Heart right ventricle (tissue), 16 donors: ENCODE measurements around the gene MTSS2. TPM values are rescaled to one million over a fixed set of nuclear protein-coding genes. Genes with fewer than 3 reads are reported as not detected.

Experiments used
- ATAC-seq, 8 donors: fragments of 200-7000 bp; cut with Tn5 transposase; one replicate each; pipeline ENCODE4 v1.9.1; 2020; ENCODE audit warnings: mild to moderate bottlenecking in 8 of 8, moderate library complexity in 8 of 8, moderate number of reproducible peaks in 1 of 8
- DNase-seq, 2 donors: peaks; one replicate each; pipeline ENCODE4 v3.0.0-alpha.2; 2020
- H3K27ac ChIP-seq, 10 donors: fragments of 200-600 bp; sonication (generic) in 2 of 10; one replicate each; pipeline versions ENCODE4 v1.5.0 to v1.8.0; 2020 to 2022; ENCODE audit warnings: mild to moderate bottlenecking in 3 of 10
- H3K27me3 ChIP-seq, 7 donors: fragments of 200-600 bp; one replicate each; pipeline ENCODE4 v1.8.0; 2021 to 2022; ENCODE audit warnings: mild to moderate bottlenecking in 2 of 7
- H3K36me3 ChIP-seq, 9 donors: fragments of 200-600 bp; sonication (generic) in 1 of 9; one replicate each; pipeline versions ENCODE4 v1.5.0 to v1.8.0; 2020 to 2022; ENCODE audit warnings: mild to moderate bottlenecking in 2 of 9
- H3K4me1 ChIP-seq, 9 donors: fragments of 200-600 bp; sonication (generic) in 1 of 9; one replicate each; pipeline versions ENCODE4 v1.5.0 to v1.8.0; 2020 to 2022; ENCODE audit warnings: mild to moderate bottlenecking in 4 of 9
- H3K4me3 ChIP-seq, 10 donors: fragments of 200-600 bp; sonication (generic) in 2 of 10; one replicate each; pipeline versions ENCODE4 v1.5.0 to v1.8.0; 2020 to 2022; ENCODE audit warnings: mild to moderate bottlenecking in 7 of 10, moderate library complexity in 2 of 10
- H3K9me3 ChIP-seq, 11 donors: fragments of 200-600 bp in 10 of 11; sonication (generic) in 2 of 11; one replicate each; pipeline versions ENCODE4 v1.5.0 to v1.8.0; 2013 to 2022; ENCODE audit warnings: mild to moderate bottlenecking in 2 of 11, control low read depth in 1 of 11, moderate library complexity in 1 of 11
- WGBS, 2 donors: extraction: QIAGEN DNeasy Blood & Tissue Kit; methylation state at CpG; one replicate each; pipeline ENCODE4 v1.1.7; 2013; ENCODE audit warnings: inconsistent platforms in 1 of 2; 5-methylcytosine and 5-hydroxymethylcytosine counted together
- intact Hi-C, 10 donors: fragments of 100-400 bp; cut with DNase I; formaldehyde crosslinking; loops; one replicate each; pipeline versions ENCODE4 v1.11.1 to v1.14.2; 2022
- polyA plus RNA-seq, 2 donors: library from polyadenylated mRNA; stranded (reverse); fragments of 200-250 nt; gene quantifications; one replicate each; pipeline ENCODE4 v1.2.3, GENCODE V29; 2013
- total RNA-seq, 10 donors: library from RNA; stranded (reverse); fragmentation: NEBNext Ultra II Directional in 3 of 10; extraction: Animal tissue kit (Norgen Biotek cat#: 25700) in 3 of 10; gene quantifications; one replicate each; pipeline versions ENCODE4 v1.2.1 to v1.2.4, GENCODE V29; 2021 to 2023
- TF ChIP-seq, protein P1 (sequence below), 9 donors: fragments of 200-600 bp; sonication (generic) in 2 of 9; IDR thresholded peaks; one replicate each; pipeline versions ENCODE4 v1.5.0 to v1.8.0; 2021 to 2022; ENCODE audit warnings: antibody characterized with exemption in 9 of 9, mild to moderate bottlenecking in 5 of 9, moderate library complexity in 1 of 9
- donor health status: Arrhythmogenic right ventricular cardiomyopathy.
- donor health status: ischemic (EF 13 %, LVEDD 7.1; RV severe dilation, severe dysfunction).
- donor health status: healthy with polysubstance abuse.
- donor health status: DM: no; HTN: yes; CAD: no.
- donor health status: DM: no; HTN: no; CAD: no.
- donor health status: ischemic (EF 25% LVEDD 6.9; RV normal size, moderate dysfunction).
- donor health status: ischemic (EF 25% LVEDD 5.7; RV mildly dilated, moderate dysfunction).
- donor health status: healthy.
- donor health status: DM: yes; HTN: yes; CAD: no.
- donor health status: Ischemic cardiomyopathy.
- donor health status: ischemic (EF 35%, LVEDD 5.7; RV mildly dilated, moderate dysfunction).
- donor health status: nonischemic (EF 11% LVEDD 7.7; RV severe dilation, severe dysfunction).
- donor health status: DM: yes; HTN: yes; CAD: no.
- donor health status: PGD.
- donor health status: ischemic (EF 29% LVEDD 5.4; RV normal size, mild dysfunction).
- donor health status: nonischemic (EF 23%, LVEDD 6.1; RV moderate dilation, normal function).

MTSS2 gene
- total and polyA plus RNA-seq, 12 donors, result 39.0 to 121 (median 58.9) TPM

DNA sequence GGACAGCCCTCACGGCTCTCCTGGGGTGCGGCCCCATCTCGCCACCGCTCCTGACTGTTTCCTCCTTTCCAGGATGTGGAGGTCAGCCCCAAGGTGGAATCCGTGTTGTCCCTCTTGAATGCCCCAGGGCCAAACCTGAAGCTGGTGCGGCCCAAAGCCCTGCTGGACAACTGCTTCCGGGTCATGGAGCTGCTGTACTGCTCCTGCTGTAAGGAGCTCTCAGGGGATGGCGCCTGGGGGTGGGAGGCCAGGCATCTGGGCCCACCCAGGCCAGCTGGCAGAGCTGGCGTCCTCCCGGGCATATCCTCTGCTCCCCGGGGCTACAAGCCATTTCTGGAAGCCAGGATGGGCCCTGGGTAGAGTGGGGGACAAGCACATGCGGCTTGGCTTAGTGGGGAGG, 26.3 kb downstream of the MTSS2 start:
- ATAC-seq (no peak), DNase-seq (no peak)
- intact Hi-C loops, result loop anchor here in 8 of 10 donors (5.0 to 10.0 kb wide), 8 partner anchors 85 to 495 kb away; no protein-coding TSS in a partner anchor
- H3K27ac ChIP-seq, result no peak overlapping the region
- H3K4me1 ChIP-seq, result peaks cover 0 to 22% (median 9%) of the 10 kb centered on the region in 9 donors
- no peaks in the 10 kb centered on the region for H3K9me3 ChIP-seq
- TF ChIP-seq, protein P1, sequence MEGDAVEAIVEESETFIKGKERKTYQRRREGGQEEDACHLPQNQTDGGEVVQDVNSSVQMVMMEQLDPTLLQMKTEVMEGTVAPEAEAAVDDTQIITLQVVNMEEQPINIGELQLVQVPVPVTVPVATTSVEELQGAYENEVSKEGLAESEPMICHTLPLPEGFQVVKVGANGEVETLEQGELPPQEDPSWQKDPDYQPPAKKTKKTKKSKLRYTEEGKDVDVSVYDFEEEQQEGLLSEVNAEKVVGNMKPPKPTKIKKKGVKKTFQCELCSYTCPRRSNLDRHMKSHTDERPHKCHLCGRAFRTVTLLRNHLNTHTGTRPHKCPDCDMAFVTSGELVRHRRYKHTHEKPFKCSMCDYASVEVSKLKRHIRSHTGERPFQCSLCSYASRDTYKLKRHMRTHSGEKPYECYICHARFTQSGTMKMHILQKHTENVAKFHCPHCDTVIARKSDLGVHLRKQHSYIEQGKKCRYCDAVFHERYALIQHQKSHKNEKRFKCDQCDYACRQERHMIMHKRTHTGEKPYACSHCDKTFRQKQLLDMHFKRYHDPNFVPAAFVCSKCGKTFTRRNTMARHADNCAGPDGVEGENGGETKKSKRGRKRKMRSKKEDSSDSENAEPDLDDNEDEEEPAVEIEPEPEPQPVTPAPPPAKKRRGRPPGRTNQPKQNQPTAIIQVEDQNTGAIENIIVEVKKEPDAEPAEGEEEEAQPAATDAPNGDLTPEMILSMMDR (IDR thresholded peaks at IDR 0.05), result no peak
- no peaks in the 10 kb centered on the region for H3K27me3 ChIP-seq
- no peak overlapping the region for H3K4me3 ChIP-seq
- H3K36me3 ChIP-seq, result peaks cover 0 to 28% (median 16%) of the 10 kb centered on the region in 9 donors
- WGBS, 2 donors, result 90% methylated on average over 12 of the region's 12 CpGs

DNA sequence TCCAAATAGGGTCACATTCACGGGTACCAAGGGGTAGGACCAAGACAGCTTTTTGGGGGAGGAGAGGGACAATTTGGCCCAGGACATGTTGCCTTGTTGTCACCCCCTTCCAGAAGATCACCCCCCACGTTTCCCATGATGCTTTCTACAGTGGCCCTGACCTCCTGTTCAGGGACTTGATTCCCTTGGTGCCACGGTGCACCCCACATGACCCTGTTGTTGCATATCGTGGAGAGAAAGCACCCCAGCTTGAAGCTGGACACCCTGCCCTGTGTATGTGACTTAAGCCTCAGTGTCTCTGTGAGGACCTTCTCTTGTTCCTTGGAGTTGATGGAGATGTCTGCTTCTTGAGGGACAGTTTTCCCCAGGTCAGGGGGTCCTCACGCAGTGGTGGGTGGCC, 26.9 kb downstream of the MTSS2 start:
- no peak for ATAC-seq
- Histone ChIP-seq H3K27ac (no peak overlapping the region), H3K36me3 (peaks cover 0 to 21% (median 10%) of the 10 kb centered on the region in 9 donors), H3K4me1 (peaks cover 2 to 29% (median 13%) of the 10 kb centered on the region in 9 donors), H3K9me3 (no peaks in the 10 kb centered on the region), H3K4me3 (no peak overlapping the region), H3K27me3 (no peaks in the 10 kb centered on the region)
- 82 to 85% methylated on average over 5 of the region's 5 CpGs for WGBS, 2 donors
- TF ChIP-seq, protein P1 (IDR thresholded peaks at IDR 0.05), result no peak
- DNase-seq, result no peak
- intact Hi-C loops, result loop anchor here in 8 of 10 donors (5.0 to 10.0 kb wide), 8 partner anchors 84 to 494 kb away; no protein-coding TSS in a partner anchor

DNA sequence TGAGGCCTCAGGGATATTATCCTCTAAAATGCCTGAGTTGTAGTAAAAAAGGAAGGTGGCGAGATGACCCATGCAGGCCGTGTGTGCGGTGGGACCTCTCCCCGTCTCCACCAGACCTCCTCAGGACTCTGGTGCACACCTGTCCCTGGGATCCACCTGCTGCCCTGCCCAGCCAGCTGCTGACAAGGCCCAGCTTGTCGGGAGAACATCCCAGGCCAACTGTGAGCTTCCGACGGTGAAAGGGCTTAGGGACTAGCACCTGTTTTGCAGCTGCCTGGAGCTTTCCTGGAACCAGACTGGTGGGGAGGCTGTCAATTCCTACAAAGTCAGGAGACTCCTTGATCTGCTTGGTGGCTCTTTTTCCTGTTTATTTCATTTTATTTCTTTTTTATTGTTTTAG, 27.9 kb downstream of the MTSS2 start:
- TF ChIP-seq, protein P1 (IDR thresholded peaks at IDR 0.05), result no peak
- ATAC-seq (no peak), DNase-seq (no peak)
- Histone ChIP-seq H3K4me3 (no peak overlapping the region), H3K36me3 (peaks cover 0 to 12% (median 0%) of the 10 kb centered on the region in 9 donors), H3K27me3 (no peaks in the 10 kb centered on the region), H3K4me1 (peaks cover 2 to 33% (median 14%) of the 10 kb centered on the region in 9 donors), H3K9me3 (no peaks in the 10 kb centered on the region), H3K27ac (no peak overlapping the region)
- intact Hi-C loops, result loop anchor here in 8 of 10 donors (5.0 to 10.0 kb wide), 8 partner anchors 83 to 493 kb away; no protein-coding TSS in a partner anchor
- 85 to 89% methylated on average over 7 of the region's 7 CpGs for WGBS, 2 donors

DNA sequence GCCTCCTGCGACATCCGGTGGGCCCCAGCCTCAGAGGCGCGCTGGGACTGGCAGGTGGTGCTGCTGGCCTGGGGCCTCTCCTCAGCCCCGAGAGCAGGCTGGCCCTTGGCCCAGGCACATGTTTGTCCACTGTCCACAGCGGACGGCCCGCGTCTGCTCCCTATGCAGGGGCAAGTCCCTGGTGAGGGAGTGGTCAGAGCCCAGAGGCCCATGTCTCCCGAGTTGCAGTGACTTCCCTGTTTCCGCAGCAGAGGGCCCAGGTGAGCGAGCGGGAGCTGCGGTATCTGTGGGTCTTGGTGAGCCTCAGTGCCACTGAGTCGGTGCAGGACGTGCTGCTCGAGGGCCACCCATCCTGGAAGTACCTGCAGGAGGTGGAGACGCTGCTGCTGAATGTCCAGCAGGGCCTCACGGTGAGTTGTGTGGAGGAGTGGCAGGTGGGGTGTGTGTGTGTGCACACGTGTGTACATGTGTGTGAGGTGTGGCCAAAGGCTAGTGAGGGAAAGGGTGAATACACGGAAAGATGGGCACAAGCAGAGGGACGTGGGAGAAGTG, 29.1 kb downstream of the MTSS2 start:
- ATAC-seq (no peak), DNase-seq (no peak)
- H3K4me3 ChIP-seq, result no peak overlapping the region
- H3K9me3 ChIP-seq, result no peaks in the 10 kb centered on the region
- peaks cover 0 to 2% (median 0%) of the 10 kb centered on the region in 9 donors for H3K36me3 ChIP-seq
- TF ChIP-seq, protein P1 (IDR thresholded peaks at IDR 0.05), result no peak
- intact Hi-C loops, result loop anchor here in 8 of 10 donors (5.0 to 10.0 kb wide), 8 partner anchors 82 to 492 kb away; no protein-coding TSS in a partner anchor
- H3K4me1 ChIP-seq, result peaks cover 0 to 21% (median 10%) of the 10 kb centered on the region in 9 donors
- WGBS, 2 donors, result 76 to 79% methylated on average over 22 of the region's 22 CpGs
- no peak overlapping the region for H3K27ac ChIP-seq
- H3K27me3 ChIP-seq, result no peaks in the 10 kb centered on the region
